Activated CD8-positive, alpha-beta T cell treated with anti-CD3 and anti-CD28 coated beads for 36 hours (primary cell): Measurements from ENCODE around the gene TRMT2A. TPM values are rescaled to one million over a fixed set of nuclear protein-coding genes. Genes with fewer than 3 reads are reported as not detected.

ENCODE experiments used
- ATAC-seq: fragments of 200-7000 bp; cut with Tn5 transposase; one replicate; pipeline ENCODE4 v1.10.0; 2021; ENCODE audit warnings: mild to moderate bottlenecking, moderate library complexity
- CTCF ChIA-PET: fragments of 350-600 bp; sonication (Branson Sonifier 250); formaldehyde crosslinking; loops from one replicate; lab custom pipeline; 2021; ENCODE audit warnings: antibody characterized with exemption; lab: Charles Lee
- POLR2A ChIA-PET: fragments of 350-600 bp; sonication (Branson Sonifier 250); formaldehyde crosslinking; loops from one replicate; lab custom pipeline; 2021; ENCODE audit warnings: antibody characterized with exemption; lab: Charles Lee
- DNase-seq: peaks from one replicate; pipeline ENCODE4 v3.0.0-alpha.2; 2020
- H3K27ac Mint-ChIP-seq: one replicate; pipeline ENCODE4 v1.8.0; 2021; ENCODE audit warnings: mild to moderate bottlenecking, mixed read lengths
- H3K27me3 Mint-ChIP-seq: one replicate; pipeline ENCODE4 v1.8.0; 2021; ENCODE audit warnings: mixed read lengths
- H3K36me3 Mint-ChIP-seq: one replicate; pipeline ENCODE4 v1.8.0; 2021; ENCODE audit warnings: low read depth, mixed read lengths
- H3K4me1 Mint-ChIP-seq: one replicate; pipeline ENCODE4 v1.8.0; 2021; ENCODE audit warnings: low read depth, mixed read lengths
- H3K4me3 Mint-ChIP-seq: one replicate; pipeline ENCODE4 v1.8.0; 2021; ENCODE audit warnings: mild to moderate bottlenecking, moderate library complexity, mixed read lengths
- H3K9me3 Mint-ChIP-seq: one replicate; pipeline ENCODE4 v1.8.0; 2021; ENCODE audit warnings: mixed read lengths
- intact Hi-C: fragments of 100-400 bp; cut with micrococcal nuclease; formaldehyde crosslinking; loops from one replicate; pipeline ENCODE4 v1.10.0; 2022
- total RNA-seq, 2 experiments: library from RNA; stranded (reverse); gene quantifications; one replicate each; pipeline ENCODE4 v1.2.3, GENCODE V29; 2021
- TF ChIP-seq, protein P1 (sequence below): fragments of 200-600 bp; IDR thresholded peaks from one replicate; pipeline ENCODE4 v1.8.0; 2022; ENCODE audit warnings: antibody characterized with exemption, mild to moderate bottlenecking

Gene TRMT2A
- total RNA-seq, 2 experiments from 2014 or later = 101 to 105 TPM

DNA sequence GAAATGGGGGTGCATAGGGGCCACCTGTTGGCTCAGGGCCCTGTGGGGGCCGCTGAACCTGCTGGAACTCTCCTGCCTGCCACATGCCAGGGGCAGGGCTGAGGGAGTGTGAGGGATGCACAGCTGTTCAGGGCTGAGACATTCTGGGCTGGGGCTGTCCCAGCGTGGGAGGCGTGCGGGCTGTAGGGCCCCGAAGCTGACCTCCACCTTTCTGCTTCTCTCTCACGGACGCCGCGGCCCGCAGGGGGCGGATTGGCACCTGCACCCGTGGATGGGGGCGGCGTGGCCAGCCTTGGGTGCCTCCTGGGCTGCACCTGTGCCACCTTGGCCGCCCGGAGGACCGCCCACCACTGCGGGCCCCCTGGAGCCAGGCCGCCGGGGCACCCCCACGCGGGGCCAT is 29.8 kb upstream of the TRMT2A start:
- H3K36me3 Mint-ChIP-seq = no peaks in the 10 kb centered on the region
- ATAC-seq (peak; percentile 35), DNase-seq (peak; percentile 20)
- H3K4me3 Mint-ChIP-seq = no peak overlapping the region
- H3K27ac Mint-ChIP-seq = no peak overlapping the region
- no peaks in the 10 kb centered on the region for H3K9me3 Mint-ChIP-seq
- intact Hi-C loops = no loop called here
- ChIA-PET POLR2A (no interaction called here), CTCF (no interaction called here)
- no peaks in the 10 kb centered on the region for H3K27me3 Mint-ChIP-seq
- peaks cover 5% of the 10 kb centered on the region for H3K4me1 Mint-ChIP-seq
- TF ChIP-seq, protein P1, sequence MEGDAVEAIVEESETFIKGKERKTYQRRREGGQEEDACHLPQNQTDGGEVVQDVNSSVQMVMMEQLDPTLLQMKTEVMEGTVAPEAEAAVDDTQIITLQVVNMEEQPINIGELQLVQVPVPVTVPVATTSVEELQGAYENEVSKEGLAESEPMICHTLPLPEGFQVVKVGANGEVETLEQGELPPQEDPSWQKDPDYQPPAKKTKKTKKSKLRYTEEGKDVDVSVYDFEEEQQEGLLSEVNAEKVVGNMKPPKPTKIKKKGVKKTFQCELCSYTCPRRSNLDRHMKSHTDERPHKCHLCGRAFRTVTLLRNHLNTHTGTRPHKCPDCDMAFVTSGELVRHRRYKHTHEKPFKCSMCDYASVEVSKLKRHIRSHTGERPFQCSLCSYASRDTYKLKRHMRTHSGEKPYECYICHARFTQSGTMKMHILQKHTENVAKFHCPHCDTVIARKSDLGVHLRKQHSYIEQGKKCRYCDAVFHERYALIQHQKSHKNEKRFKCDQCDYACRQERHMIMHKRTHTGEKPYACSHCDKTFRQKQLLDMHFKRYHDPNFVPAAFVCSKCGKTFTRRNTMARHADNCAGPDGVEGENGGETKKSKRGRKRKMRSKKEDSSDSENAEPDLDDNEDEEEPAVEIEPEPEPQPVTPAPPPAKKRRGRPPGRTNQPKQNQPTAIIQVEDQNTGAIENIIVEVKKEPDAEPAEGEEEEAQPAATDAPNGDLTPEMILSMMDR = no peak

DNA sequence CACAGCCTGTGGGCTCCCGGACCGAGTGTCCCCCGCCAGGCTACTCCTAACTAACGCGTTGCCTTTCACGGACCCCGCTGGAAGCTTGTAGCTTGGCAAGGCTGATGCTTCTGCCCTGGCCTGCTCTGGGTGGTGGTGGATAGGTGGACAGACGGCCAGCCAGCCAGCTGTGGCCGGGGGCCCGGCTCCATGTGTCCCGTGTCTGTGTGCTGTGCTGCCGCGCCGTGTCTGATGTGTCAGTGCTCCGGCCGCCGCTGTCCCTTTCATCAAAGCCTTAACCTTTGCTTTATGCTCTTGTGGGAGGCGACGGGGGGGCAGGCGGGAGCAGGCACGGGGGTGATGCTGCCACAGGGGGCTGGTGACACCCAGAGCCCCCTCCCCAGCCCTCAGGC is 28.8 kb upstream of the TRMT2A start:
- no peaks in the 10 kb centered on the region for H3K27me3 Mint-ChIP-seq
- H3K9me3 Mint-ChIP-seq = no peaks in the 10 kb centered on the region
- TF ChIP-seq, protein P1 = no peak
- ChIA-PET CTCF (no interaction called here), POLR2A (no interaction called here)
- intact Hi-C loops = no loop called here
- ATAC-seq (no peak), DNase-seq (no peak)
- H3K4me3 Mint-ChIP-seq = no peak overlapping the region
- H3K27ac Mint-ChIP-seq = no peak overlapping the region
- no peaks in the 10 kb centered on the region for H3K36me3 Mint-ChIP-seq
- peaks cover 5% of the 10 kb centered on the region for H3K4me1 Mint-ChIP-seq

DNA sequence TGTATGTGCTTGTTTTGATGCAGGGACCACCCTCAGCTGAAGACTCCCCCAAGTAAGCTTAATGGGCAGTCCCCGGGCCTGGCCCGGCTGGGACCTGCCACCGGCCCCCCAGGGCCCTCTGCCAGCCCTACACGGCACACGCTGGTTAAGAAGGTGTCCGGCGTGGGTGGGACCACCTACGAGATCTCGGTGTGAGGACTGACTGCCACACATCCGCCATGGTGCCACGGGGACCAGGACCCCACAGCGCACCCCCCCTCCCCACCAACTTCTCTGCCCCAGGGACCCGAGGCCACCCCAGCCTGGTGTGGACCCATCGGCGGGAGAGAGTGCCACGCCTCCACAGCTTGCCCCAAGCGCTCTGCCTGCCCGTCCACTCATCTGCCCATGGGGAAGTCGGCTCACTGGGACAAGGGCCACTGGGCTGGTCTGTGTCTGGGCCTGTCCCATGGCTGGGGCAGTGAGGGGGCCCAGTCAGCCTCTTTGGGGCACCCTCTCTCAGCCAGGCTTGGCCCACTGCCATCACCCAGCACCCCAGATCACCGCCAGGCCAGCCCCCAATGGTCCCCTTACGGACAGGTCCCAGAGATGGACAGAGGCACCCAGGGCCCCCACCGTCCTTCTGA is 28.3 kb upstream of the TRMT2A start:
- intact Hi-C loops = no loop called here
- Mint-ChIP-seq H3K4me3 (no peak overlapping the region), H3K4me1 (peaks cover 5% of the 10 kb centered on the region), H3K27me3 (no peaks in the 10 kb centered on the region), H3K9me3 (no peaks in the 10 kb centered on the region), H3K36me3 (no peaks in the 10 kb centered on the region), H3K27ac (no peak overlapping the region)
- TF ChIP-seq, protein P1 = no peak
- ATAC-seq (no peak), DNase-seq (no peak)
- CTCF ChIA-PET = no interaction called here
- POLR2A ChIA-PET = no interaction called here

DNA sequence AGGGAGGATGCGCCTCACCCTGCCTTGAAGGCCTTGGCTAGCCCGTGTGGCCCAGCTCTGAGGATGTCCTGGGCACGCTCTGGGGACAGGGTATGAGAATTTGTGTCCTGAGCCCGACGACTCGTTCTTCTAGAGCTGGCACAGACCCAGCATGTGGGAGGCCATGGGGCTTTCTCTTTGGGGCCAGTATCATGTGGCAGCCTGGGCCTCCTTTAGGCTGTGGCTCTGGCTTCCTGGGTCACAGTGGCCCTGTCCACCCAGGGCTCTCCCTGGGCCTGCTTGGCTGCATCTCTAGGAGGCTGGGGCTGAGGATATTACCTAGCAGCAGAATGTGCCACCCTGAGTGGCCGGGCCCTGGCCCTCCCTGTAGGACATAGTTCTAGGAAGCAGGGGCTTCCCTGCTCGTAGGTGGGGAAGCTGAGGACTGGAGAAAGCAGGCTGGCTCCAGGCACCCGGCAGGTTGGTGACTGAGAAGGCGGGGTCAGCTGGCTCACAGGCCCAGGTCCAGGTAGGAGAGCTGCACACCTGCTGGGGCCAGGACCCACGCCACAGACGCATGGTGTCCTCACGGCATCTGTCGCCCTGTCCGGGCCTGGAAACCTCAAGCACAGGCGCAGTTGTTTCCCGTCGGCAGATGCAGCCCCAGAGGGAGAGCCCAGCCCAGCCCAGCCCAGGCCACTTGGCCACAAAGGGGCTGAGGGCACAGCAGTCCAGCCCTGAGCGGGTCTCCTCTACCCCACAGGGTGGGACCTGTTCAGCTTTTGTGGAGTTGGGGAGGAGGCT is 27.0 kb upstream of the TRMT2A start:
- Mint-ChIP-seq H3K27me3 (no peaks in the 10 kb centered on the region), H3K27ac (no peak overlapping the region), H3K4me1 (peaks cover 5% of the 10 kb centered on the region), H3K9me3 (no peaks in the 10 kb centered on the region), H3K4me3 (no peak overlapping the region), H3K36me3 (peaks cover 3% of the 10 kb centered on the region)
- ATAC-seq (no peak), DNase-seq (no peak)
- POLR2A ChIA-PET = interaction anchor here (0.6 kb wide), 1 partner anchor 149 kb away, joined by 3 read pairs; no protein-coding TSS in a partner anchor
- intact Hi-C loops = no loop called here
- TF ChIP-seq, protein P1 = no peak
- CTCF ChIA-PET = no interaction called here
